HG03575 (cell line): ENCODE data around the gene PIGN.
"Not testable (repeated sequence)": the region's sequence is repeated elsewhere in the genome, so short reads cannot be mapped to it uniquely, and the experiment has no call there.

Experiments
- ATAC-seq: cut with Tn5 transposase; IDR thresholded peaks from one replicate; pipeline ENCODE4 v1.9.1; 2021; ENCODE audit not compliant: unreplicated experiment, insufficient number of reproducible peaks, low FRiP score; ENCODE audit errors: extremely low read depth

The PIGN gene

GRCh38 chr18:62080172-62080900 lies 106.5 kb downstream of the PIGN start:
- ATAC-seq = no peak

- no peak for ATAC-seq
Measured at GRCh38 chr18:62073461-62074281, 113.2 kb downstream of the PIGN start.

GRCh38 chr18:62072370-62072769 lies 114.5 kb downstream of the PIGN start:
- ATAC-seq = no peak

- no peak for ATAC-seq
Measured at GRCh38 chr18:62071071-62071470, 115.8 kb downstream of the PIGN start.

GRCh38 chr18:62070302-62070701 lies 116.6 kb downstream of the PIGN start:
- ATAC-seq = no peak

GRCh38 chr18:62069556-62069955 lies 117.3 kb downstream of the PIGN start:
- ATAC-seq = no peak

GRCh38 chr18:62066102-62066818 lies 120.6 kb downstream of the PIGN start:
- no peak for ATAC-seq

- ATAC-seq = no peak
Measured at GRCh38 chr18:62064361-62064760, 122.5 kb downstream of the PIGN start.

GRCh38 chr18:62061821-62062478 lies 124.9 kb downstream of the PIGN start:
- no peak for ATAC-seq

- no peak for ATAC-seq
Measured at GRCh38 chr18:62060820-62061219, 126.0 kb downstream of the PIGN start.

- ATAC-seq = no peak
Measured at GRCh38 chr18:62054929-62055498, 131.8 kb downstream of the PIGN start.

- ATAC-seq = no peak
Measured at GRCh38 chr18:62048279-62048678, 138.6 kb downstream of the PIGN start.

GRCh38 chr18:62045316-62045715 lies 141.5 kb downstream of the PIGN start:
- no peak for ATAC-seq

GRCh38 chr18:62044490-62045000 lies 142.3 kb downstream of the PIGN start:
- no peak for ATAC-seq

GRCh38 chr18:62037989-62038778 lies 148.7 kb downstream of the PIGN start:
- no peak for ATAC-seq

- no peak for ATAC-seq
Measured at GRCh38 chr18:62037012-62037742, 149.7 kb downstream of the PIGN start.

- ATAC-seq = not testable (repeated sequence)
Measured at GRCh38 chr18:62034286-62034685, 152.6 kb downstream of the PIGN start.
